ENCODE measurements around the gene B3GALT4.
A peak's percentile ranks its signal among the peaks of the same experiment; 100 is the strongest.

Gene B3GALT4

GRCh38 chr6:33289784-33290315 is 12.9 kb downstream of the B3GALT4 start:
- Mint-ChIP-seq H3K27ac (peak overlapping the region; percentile 80), H3K4me1 (peaks cover 45% of the 10 kb centered on the region), H3K36me3 (peaks cover 48% of the 10 kb centered on the region)

GRCh38 chr6:33290459-33290858 is 13.5 kb downstream of the B3GALT4 start:
- Mint-ChIP-seq H3K4me1 (peaks cover 45% of the 10 kb centered on the region), H3K9me3 (no peaks in the 10 kb centered on the region), H3K4me3 (peak overlapping the region; percentile 88), H3K36me3 (peaks cover 50% of the 10 kb centered on the region), H3K27me3 (no peaks in the 10 kb centered on the region), H3K27ac (peak overlapping the region; percentile 12)
- DNase-seq = no peak
- CTCF ChIA-PET = interaction anchor here (0.9 to 1.2 kb wide), 2 partner anchors 12 to 40 kb away, joined by 3 to 4 read pairs; no protein-coding TSS in a partner anchor

More at GRCh38 chr6:33289784-33290315, 12.9 kb downstream of the B3GALT4 start:
- Mint-ChIP-seq H3K9me3 (no peaks in the 10 kb centered on the region), H3K27me3 (no peaks in the 10 kb centered on the region), H3K4me3 (peak overlapping the region; percentile 88)
- DNase-seq = no peak
- CTCF ChIA-PET = interaction anchor here (0.7 to 2.2 kb wide), 5 partner anchors 10 to 41 kb away, joined by 3 to 7 read pairs (median 4); no protein-coding TSS in a partner anchor

- H3K27me3 Mint-ChIP-seq = peaks cover 3% of the 10 kb centered on the region
- CTCF ChIA-PET = no interaction called here
- DNase-seq = no peak
- peaks cover 46% of the 10 kb centered on the region for H3K36me3 Mint-ChIP-seq
- H3K4me1 Mint-ChIP-seq = peaks cover 49% of the 10 kb centered on the region
- no peak overlapping the region for H3K4me3 Mint-ChIP-seq
- no peak overlapping the region for H3K27ac Mint-ChIP-seq
- no peaks in the 10 kb centered on the region for H3K9me3 Mint-ChIP-seq
Observed at GRCh38 chr6:33292996-33293682, 16.2 kb downstream of the B3GALT4 start.

GRCh38 chr6:33294086-33294823 is 17.3 kb downstream of the B3GALT4 start:
- Mint-ChIP-seq H3K36me3 (peaks cover 45% of the 10 kb centered on the region), H3K27me3 (peaks cover 8% of the 10 kb centered on the region), H3K9me3 (no peaks in the 10 kb centered on the region), H3K4me3 (no peak overlapping the region), H3K27ac (no peak overlapping the region), H3K4me1 (peaks cover 44% of the 10 kb centered on the region)
- CTCF ChIA-PET = no interaction called here
- DNase-seq = no peak

- CTCF ChIA-PET = no interaction called here
- no peak for DNase-seq
- Mint-ChIP-seq H3K27ac (peak overlapping the region; percentile 77), H3K4me1 (peaks cover 43% of the 10 kb centered on the region), H3K4me3 (peak overlapping the region; percentile 19), H3K27me3 (peaks cover 11% of the 10 kb centered on the region), H3K9me3 (no peaks in the 10 kb centered on the region), H3K36me3 (peaks cover 53% of the 10 kb centered on the region)
Observed at GRCh38 chr6:33295621-33296369, 18.9 kb downstream of the B3GALT4 start.

GRCh38 chr6:33296797-33297405 is 20.0 kb downstream of the B3GALT4 start:
- peaks cover 47% of the 10 kb centered on the region for H3K4me1 Mint-ChIP-seq
- peaks cover 11% of the 10 kb centered on the region for H3K27me3 Mint-ChIP-seq
- peak overlapping the region; percentile 52 for H3K27ac Mint-ChIP-seq
- peaks cover 56% of the 10 kb centered on the region for H3K36me3 Mint-ChIP-seq
- peak overlapping the region; percentile 89 for H3K4me3 Mint-ChIP-seq
- no peak for DNase-seq
- no peaks in the 10 kb centered on the region for H3K9me3 Mint-ChIP-seq
- CTCF ChIA-PET = no interaction called here

GRCh38 chr6:33297406-33297955 is 20.6 kb downstream of the B3GALT4 start:
- Mint-ChIP-seq H3K4me3 (peak overlapping the region; percentile 89), H3K36me3 (peaks cover 54% of the 10 kb centered on the region), H3K9me3 (no peaks in the 10 kb centered on the region), H3K4me1 (peaks cover 47% of the 10 kb centered on the region), H3K27me3 (peaks cover 11% of the 10 kb centered on the region), H3K27ac (peak overlapping the region; percentile 52)
- DNase-seq = no peak
- CTCF ChIA-PET = no interaction called here

GRCh38 chr6:33297956-33298772 is 21.2 kb downstream of the B3GALT4 start:
- H3K36me3 Mint-ChIP-seq = peaks cover 51% of the 10 kb centered on the region
- CTCF ChIA-PET = interaction anchor here (1.5 kb wide), 1 partner anchor 47 kb away, joined by 10 read pairs; no protein-coding TSS in a partner anchor
- H3K27me3 Mint-ChIP-seq = peaks cover 11% of the 10 kb centered on the region
- peak; percentile 85 for DNase-seq
- no peaks in the 10 kb centered on the region for H3K9me3 Mint-ChIP-seq
- peak overlapping the region; percentile 89 for H3K4me3 Mint-ChIP-seq
- H3K4me1 Mint-ChIP-seq = peaks cover 47% of the 10 kb centered on the region
- H3K27ac Mint-ChIP-seq = peak overlapping the region; percentile 100

GRCh38 chr6:33298773-33299236 is 21.9 kb downstream of the B3GALT4 start, which contains the start of gene RGL2:
Gene RGL2, minus strand, starts transcription at chr6:33298942. Its CDS starts 332 bp downstream, at chr6:33298610.
- DNase-seq = peak; percentile 84
- Mint-ChIP-seq H3K4me3 (peak within 1 kb of the TSS; percentile 89), H3K9me3 (no peaks in the 10 kb centered on the region), H3K27me3 (peaks cover 11% of the 10 kb centered on the region), H3K4me1 (peaks cover 50% of the 10 kb centered on the region), H3K36me3 (peaks cover 55% of the 10 kb centered on the region), H3K27ac (peak within 1 kb of the TSS; percentile 100)
- CTCF ChIA-PET = interaction anchor here (0.7 to 3.3 kb wide), 6 partner anchors 10 to 46 kb away, joined by 3 to 32 read pairs (median 8); partner anchors contain the start of genes B3GALT4, PFDN6, TAPBP and WDR46

- peaks cover 11% of the 10 kb centered on the region for H3K27me3 Mint-ChIP-seq
- peaks cover 51% of the 10 kb centered on the region for H3K36me3 Mint-ChIP-seq
- H3K9me3 Mint-ChIP-seq = no peaks in the 10 kb centered on the region
- peak overlapping the region; percentile 100 for H3K27ac Mint-ChIP-seq
- H3K4me1 Mint-ChIP-seq = peaks cover 51% of the 10 kb centered on the region
- CTCF ChIA-PET = interaction anchor here (0.6 to 3.3 kb wide), 11 partner anchors 9 to 50 kb away, joined by 3 to 32 read pairs (median 4); partner anchors contain the start of genes B3GALT4, PFDN6, TAPBP and WDR46
- H3K4me3 Mint-ChIP-seq = peak overlapping the region; percentile 89
- peak; percentile 96 for DNase-seq
Observed at GRCh38 chr6:33299237-33299944, 22.5 kb downstream of the B3GALT4 start.

- DNase-seq = no peak
- H3K36me3 Mint-ChIP-seq = peaks cover 50% of the 10 kb centered on the region
- peaks cover 11% of the 10 kb centered on the region for H3K27me3 Mint-ChIP-seq
- H3K27ac Mint-ChIP-seq = peak overlapping the region; percentile 49
- H3K9me3 Mint-ChIP-seq = no peaks in the 10 kb centered on the region
- peaks cover 42% of the 10 kb centered on the region for H3K4me1 Mint-ChIP-seq
- H3K4me3 Mint-ChIP-seq = peak overlapping the region; percentile 35
- CTCF ChIA-PET = interaction anchor here (0.9 to 3.3 kb wide), 3 partner anchors 10 to 16 kb away, joined by 6 to 32 read pairs (median 7); partner anchors contain the start of genes PFDN6, TAPBP, WDR46 and ZBTB22
Observed at GRCh38 chr6:33301877-33302276, 25.0 kb downstream of the B3GALT4 start.

- H3K9me3 Mint-ChIP-seq = no peaks in the 10 kb centered on the region
- peaks cover 4% of the 10 kb centered on the region for H3K27me3 Mint-ChIP-seq
- no peak for DNase-seq
- CTCF ChIA-PET = no interaction called here
- peaks cover 55% of the 10 kb centered on the region for H3K36me3 Mint-ChIP-seq
- H3K4me1 Mint-ChIP-seq = peaks cover 45% of the 10 kb centered on the region
- H3K4me3 Mint-ChIP-seq = no peak overlapping the region
- H3K27ac Mint-ChIP-seq = no peak overlapping the region
Observed at GRCh38 chr6:33304216-33304615, 27.3 kb downstream of the B3GALT4 start.

Data from activated naive CD4-positive, alpha-beta T cell treated with anti-CD3 and anti-CD28 coated beads, Interleukin-2, amount 10 ng/mL, durations not matched to agents 7 days and 5 days (primary cell).